NB4 (cell line): ENCODE results near the gene RAD51B.
"Not testable (repeated sequence)": the region's sequence is repeated elsewhere in the genome, so short reads cannot be mapped to it uniquely, and the experiment has no call there.

ENCODE experiments used
- DNase-seq: peaks from one replicate; pipeline ENCODE4 v3.0.0; 2010; ENCODE audit warnings: low read depth
- H3K4me3 ChIP-seq: one replicate; pipeline ENCODE4 v1.5.1; 2011; ENCODE audit warnings: mild to moderate bottlenecking, low read depth, low read length, moderate library complexity
- CTCF ChIP-seq: IDR thresholded peaks from one replicate; pipeline ENCODE4 v1.5.1; 2012; ENCODE audit warnings: low read depth, low read length
- MAX ChIP-seq: IDR thresholded peaks from 2 replicates; pipeline ENCODE4 v1.6.1; 2011; ENCODE audit warnings: low read depth, low read length
- MYC ChIP-seq: IDR thresholded peaks from 2 replicates; pipeline ENCODE4 v1.6.1; 2011; ENCODE audit warnings: low read depth, low read length
- POLR2A ChIP-seq: IDR thresholded peaks from 2 replicates; pipeline ENCODE4 v1.6.1; 2011; ENCODE audit warnings: mild to moderate bottlenecking; ENCODE audit not compliant: insufficient read length; ENCODE audit errors: extremely low read depth

The RAD51B gene

GRCh38 chr14:68424443-68425172 is 605.0 kb downstream of the RAD51B start:
- TF ChIP-seq CTCF (no peak), MAX (no peak), MYC (no peak), POLR2A (no peak)
- no peak for DNase-seq
- H3K4me3 ChIP-seq = no peak overlapping the region

GRCh38 chr14:68426661-68427549 is 607.3 kb downstream of the RAD51B start:
- TF ChIP-seq CTCF (no peak), POLR2A (no peak), MYC (no peak)
- DNase-seq = no peak
- H3K4me3 ChIP-seq = no peak overlapping the region

GRCh38 chr14:68427550-68427890 is 607.9 kb downstream of the RAD51B start:
- TF ChIP-seq MYC = no peak
- no peak overlapping the region for H3K4me3 ChIP-seq
- no peak for DNase-seq

GRCh38 chr14:68428900-68429299 is 609.3 kb downstream of the RAD51B start:
- DNase-seq = not testable (repeated sequence)

GRCh38 chr14:68434173-68434572 is 614.6 kb downstream of the RAD51B start:
- not testable (repeated sequence) for H3K4me3 ChIP-seq, DNase-seq

More at GRCh38 chr14:68428900-68429299, 609.3 kb downstream of the RAD51B start:
- not testable (repeated sequence) for H3K4me3 ChIP-seq

GRCh38 chr14:68435631-68436030 is 616.1 kb downstream of the RAD51B start:
- H3K4me3 ChIP-seq, DNase-seq: not testable (repeated sequence)

- no peak for TF ChIP-seq CTCF
- no peak for TF ChIP-seq MYC
- DNase-seq = no peak
- no peak overlapping the region for H3K4me3 ChIP-seq
Measured at GRCh38 chr14:68439676-68440075, 620.1 kb downstream of the RAD51B start.

- DNase-seq = no peak
- TF ChIP-seq CTCF (no peak), MYC (no peak), MAX (no peak), POLR2A (no peak)
Measured at GRCh38 chr14:68440820-68441219, 621.2 kb downstream of the RAD51B start.

More at GRCh38 chr14:68440820-68441219, 621.2 kb downstream of the RAD51B start:
- no peak overlapping the region for H3K4me3 ChIP-seq
